HTERT RPE-1 (cell line): Measurements from ENCODE around the gene SLC26A9.

Source experiments
- in situ Hi-C: fragments of 300-500 bp; cut with MboI; formaldehyde crosslinking; loops from 4 replicates; pipeline ENCODE4 v1.14.3; 2020; ENCODE audit warnings: low sequenced_read_pairs

SLC26A9 gene

GRCh38 chr1:205973377-205974232, 30.3 kb upstream of the SLC26A9 start:
- in situ Hi-C loops, result no loop called here

- in situ Hi-C loops, result no loop called here
Measured at GRCh38 chr1:205972491-205973168, 29.4 kb upstream of the SLC26A9 start.

DNA sequence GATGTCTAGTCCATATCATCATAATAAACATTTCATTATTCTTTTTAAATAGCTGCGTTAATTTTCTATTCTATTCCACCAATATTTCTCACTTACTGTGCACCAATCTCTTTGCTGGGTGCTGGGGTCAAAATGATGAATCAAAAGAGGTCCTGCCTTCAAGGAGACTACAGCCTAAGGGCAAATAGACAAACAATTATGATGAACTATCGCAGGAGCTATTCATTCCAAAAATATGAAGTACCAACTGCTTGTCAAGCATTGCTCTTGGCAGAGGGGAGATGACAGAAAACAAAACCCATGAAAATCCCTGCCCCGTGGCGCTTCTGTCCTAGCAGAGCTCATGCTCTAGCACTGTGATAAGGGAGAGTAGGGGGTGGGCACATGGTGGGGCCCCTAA, 28.8 kb upstream of the SLC26A9 start:
- in situ Hi-C loops, result no loop called here

DNA sequence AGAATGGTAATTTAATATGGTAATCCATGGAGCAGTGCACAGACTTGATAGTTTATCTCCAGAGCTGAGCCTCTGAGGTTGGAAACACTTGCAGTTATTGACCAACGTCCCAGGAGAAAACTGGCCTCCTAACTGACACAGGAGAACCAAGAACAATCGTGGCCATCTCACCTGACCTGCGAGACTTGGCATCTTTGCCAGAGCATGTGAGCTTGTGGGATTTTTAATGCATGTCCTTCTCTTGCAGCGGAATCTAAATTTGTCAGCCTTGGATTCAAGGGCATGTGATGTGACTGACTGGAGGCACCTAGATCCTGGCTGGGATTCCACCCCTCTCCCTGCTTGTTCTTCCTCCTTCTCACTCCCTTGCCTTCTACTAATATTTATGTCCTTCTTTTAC, 27.8 kb upstream of the SLC26A9 start:
- in situ Hi-C loops, result no loop called here

GRCh38 chr1:205970486-205970885, 27.2 kb upstream of the SLC26A9 start:
- in situ Hi-C loops, result no loop called here

- in situ Hi-C loops, result no loop called here
Measured at GRCh38 chr1:205969229-205969628, 26.0 kb upstream of the SLC26A9 start.

DNA sequence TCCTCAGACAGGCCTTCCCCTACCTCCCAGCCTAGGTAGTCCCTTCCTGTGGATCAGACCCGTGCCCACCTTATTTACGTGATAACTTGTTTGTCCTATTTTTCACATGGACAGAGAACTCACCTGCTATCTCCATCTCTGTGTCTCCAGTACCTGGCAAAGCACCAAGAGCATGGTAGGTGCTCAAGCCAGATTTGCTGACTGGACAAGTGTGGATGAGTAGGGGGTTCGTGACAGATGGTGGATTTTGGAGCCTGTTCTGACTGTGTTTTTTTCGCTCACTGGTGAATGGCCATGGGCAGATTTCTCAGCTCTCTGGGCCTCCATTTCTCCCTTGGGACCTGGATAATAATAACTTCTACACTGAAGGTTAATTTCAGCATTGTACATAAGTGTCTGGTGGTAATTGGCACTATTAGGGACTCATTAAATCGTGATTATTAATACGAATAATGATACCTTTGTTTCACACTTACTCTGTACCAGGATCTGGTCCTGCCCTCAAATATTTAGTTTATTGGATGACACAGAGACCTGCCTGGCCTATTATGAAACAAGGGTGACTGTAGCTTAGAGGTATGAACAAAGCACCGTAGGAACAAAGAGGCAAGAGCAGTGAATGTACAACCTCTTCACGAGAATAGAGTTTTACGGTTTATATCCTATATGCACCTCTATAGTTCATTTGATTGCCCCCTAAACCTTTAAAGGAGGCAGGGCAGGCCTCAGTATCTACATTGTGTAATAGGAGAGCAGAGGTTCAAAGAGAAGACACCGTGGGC, 24.5 kb upstream of the SLC26A9 start:
- in situ Hi-C loops, result no loop called here

GRCh38 chr1:205965036-205965884, 22.0 kb upstream of the SLC26A9 start:
- in situ Hi-C loops, result no loop called here

DNA sequence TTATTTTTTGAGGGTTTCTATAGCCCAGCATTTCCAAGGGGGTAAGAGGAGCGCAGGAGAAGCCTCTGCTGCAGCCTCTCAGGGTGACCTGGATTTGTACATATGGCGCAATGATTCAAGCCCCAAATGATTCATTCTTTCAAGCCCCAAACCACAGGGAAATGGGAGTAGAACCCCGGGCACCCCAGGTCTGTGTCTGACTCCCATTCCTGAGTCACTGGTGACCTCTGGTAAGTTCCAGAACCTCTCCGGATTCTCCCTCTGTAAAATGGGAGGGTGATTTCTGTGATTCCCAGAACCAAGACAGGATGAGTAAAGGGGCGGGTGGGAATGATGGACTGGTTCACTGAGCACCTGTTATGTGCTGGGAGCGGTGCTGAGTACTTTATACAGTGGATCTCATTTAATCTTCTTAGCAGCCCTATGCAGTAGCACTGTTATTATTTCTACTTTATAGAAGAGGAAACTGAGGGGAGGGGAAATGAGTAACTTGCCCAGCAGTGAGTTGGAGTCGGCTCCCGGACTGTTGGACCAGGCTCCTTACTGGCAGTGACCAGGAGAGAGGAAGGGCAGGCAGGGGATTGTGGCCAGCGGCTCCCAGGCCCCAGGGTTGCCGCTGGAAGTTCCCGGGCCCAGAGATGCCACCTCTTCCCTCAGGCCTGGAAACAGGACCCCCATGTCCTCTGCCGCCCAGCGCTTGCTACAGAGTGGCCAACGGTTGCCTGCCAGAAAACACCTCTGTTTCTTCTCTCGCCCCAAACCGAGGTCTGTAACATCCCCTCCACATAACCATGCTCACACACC, 20.3 kb upstream of the SLC26A9 start:
- in situ Hi-C loops, result no loop called here

DNA sequence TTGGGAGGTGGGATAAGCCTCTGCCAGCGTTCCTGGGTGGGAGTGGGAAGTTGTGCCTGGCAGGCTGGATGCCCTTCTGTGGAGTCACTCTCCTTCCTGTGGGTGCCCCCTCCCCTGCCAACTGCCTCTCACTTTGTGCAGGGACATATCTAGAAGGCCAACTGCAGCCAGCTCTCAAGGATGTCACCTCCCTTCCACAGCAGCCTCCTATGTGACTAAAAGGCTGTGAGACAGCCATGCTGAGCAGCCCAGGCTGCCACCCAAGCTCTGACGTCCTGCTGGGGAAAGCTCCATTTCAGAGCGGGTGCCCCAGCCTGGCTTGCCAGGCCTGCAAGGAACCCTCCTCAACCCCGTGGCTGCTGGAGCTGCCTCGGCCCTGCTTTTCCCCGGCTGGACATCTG, 19.6 kb upstream of the SLC26A9 start:
- in situ Hi-C loops, result no loop called here

- in situ Hi-C loops, result no loop called here
Measured at GRCh38 chr1:205961991-205962820, 18.9 kb upstream of the SLC26A9 start.

DNA sequence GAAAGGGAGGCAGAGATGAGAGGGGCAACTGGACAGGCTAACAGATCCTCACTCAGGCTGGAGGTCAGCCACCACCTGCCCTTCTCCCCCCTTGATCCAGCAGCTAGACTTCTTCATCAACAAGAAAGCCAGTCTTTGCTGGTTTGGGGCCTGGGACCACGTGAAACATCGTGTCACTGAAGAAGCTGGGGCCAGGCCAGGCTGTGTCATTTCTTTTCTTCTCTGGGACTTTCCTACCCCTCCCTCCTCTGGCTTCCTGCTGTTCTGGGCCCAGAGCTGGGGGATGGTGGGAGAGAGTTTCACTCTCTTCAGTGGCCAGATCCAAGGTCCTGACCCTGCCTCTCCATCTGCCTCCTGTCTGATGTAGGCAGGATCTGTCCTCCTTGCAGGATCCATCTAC, 18.1 kb upstream of the SLC26A9 start:
- in situ Hi-C loops, result no loop called here

GRCh38 chr1:205959789-205960188, 16.5 kb upstream of the SLC26A9 start:
- in situ Hi-C loops, result no loop called here

DNA sequence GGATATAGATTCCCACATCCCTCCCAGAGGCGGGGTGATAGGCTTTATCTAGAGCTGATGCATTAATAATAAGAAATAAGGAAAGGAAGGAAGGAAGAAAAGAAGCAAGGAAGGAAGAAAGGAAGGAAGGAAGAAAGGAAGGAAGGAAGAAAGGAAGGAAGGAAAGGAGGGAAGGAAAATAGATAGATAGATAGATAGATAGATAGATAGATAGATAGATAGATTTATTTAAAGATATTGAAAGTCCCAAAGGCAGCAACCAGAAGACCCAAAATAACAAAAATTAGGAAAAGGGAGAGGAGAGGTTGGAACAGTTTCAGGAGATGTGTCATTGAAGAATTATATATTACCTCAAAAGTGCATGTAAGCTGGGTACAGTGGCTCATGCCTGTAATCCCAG, 12.2 kb upstream of the SLC26A9 start:
- in situ Hi-C loops, result no loop called here

DNA sequence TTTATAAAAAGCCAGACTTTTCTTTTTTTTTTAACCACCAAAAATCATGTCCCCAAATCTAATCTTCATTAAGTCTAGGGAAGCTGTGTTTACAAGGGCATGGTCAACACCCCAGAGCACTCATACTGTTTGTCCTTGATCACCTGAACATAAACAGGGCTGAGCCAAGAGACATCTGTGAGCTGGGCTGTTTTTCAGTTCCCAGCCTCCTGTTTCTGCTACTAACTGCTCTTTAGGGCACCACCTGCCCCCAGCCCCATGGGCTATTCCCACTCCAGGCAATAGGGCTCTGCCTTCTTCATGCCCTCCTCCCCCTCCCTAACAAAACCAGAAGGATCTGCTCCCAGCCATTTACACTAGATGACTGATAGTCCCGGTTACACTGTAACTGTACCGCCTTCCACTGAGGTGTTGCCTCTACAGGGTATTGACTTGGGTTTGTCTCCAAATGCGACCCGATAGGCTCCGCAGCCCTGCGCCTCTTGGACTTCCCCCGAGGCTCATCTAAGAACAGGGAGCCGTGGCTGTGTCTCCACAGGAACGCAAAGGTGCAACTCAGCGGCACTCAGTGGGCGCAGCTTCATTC, 11.7 kb upstream of the SLC26A9 start:
- in situ Hi-C loops, result no loop called here

DNA sequence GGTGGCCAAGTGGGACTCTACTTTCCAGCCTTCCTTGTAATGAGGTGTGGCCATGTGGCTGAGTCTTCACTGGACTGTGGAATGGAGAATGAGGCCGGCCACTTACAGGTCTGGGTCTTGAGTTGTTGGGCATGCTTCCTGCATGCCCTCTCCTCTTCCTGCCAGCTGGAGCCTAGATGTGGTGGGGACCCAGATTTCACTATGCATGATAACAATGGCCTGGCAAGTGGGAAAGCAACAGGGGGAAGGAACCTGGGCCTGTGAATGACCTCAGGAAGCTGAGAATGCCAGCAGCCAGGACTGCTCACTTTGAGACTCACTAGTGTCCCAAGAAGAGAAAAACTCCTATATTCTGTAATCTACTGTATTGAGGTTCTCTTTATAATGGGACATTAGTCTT, 8.5 kb upstream of the SLC26A9 start:
- in situ Hi-C loops, result no loop called here

- in situ Hi-C loops, result no loop called here
Measured at GRCh38 chr1:205950826-205951549, 7.7 kb upstream of the SLC26A9 start.

GRCh38 chr1:205950280-205950679, 7.0 kb upstream of the SLC26A9 start:
- in situ Hi-C loops, result no loop called here
